Upper lobe of right lung (tissue), 1 donor: Measurements from ENCODE around the gene SYNE3. TPM values are rescaled to one million over a fixed set of nuclear protein-coding genes. Genes with fewer than 3 reads are reported as not detected.

Experiments used
- ATAC-seq: fragments of 200-7000 bp; cut with Tn5 transposase; one replicate; pipeline ENCODE4 v1.9.1; 2020; ENCODE audit warnings: mild to moderate bottlenecking, moderate library complexity
- DNase-seq: peaks from one replicate; pipeline ENCODE4 v3.0.0-alpha.2; 2020
- H3K27ac ChIP-seq: fragments of 200-600 bp; one replicate; pipeline ENCODE4 v1.8.0; 2022
- H3K27me3 ChIP-seq: fragments of 200-600 bp; one replicate; pipeline ENCODE4 v1.8.0; 2022; ENCODE audit warnings: mild to moderate bottlenecking
- H3K36me3 ChIP-seq: fragments of 200-600 bp; one replicate; pipeline ENCODE4 v1.8.0; 2022
- H3K4me1 ChIP-seq: fragments of 200-600 bp; one replicate; pipeline ENCODE4 v1.8.0; 2022
- H3K4me3 ChIP-seq: fragments of 200-600 bp; one replicate; pipeline ENCODE4 v1.8.0; 2022; ENCODE audit warnings: mild to moderate bottlenecking
- H3K9me3 ChIP-seq: fragments of 200-600 bp; one replicate; pipeline ENCODE4 v1.8.0; 2022
- CTCF ChIP-seq: fragments of 200-600 bp; IDR thresholded peaks from one replicate; pipeline ENCODE4 v1.8.0; 2022; ENCODE audit warnings: antibody characterized with exemption
- intact Hi-C: fragments of 100-400 bp; cut with DNase I; formaldehyde crosslinking; loops from one replicate; pipeline ENCODE4 v1.11.0; 2022
- total RNA-seq: library from RNA; stranded (reverse); fragmentation: NEBNext Ultra II Directional; extraction: Animal tissue kit (Norgen Biotek cat#: 25700); gene quantifications from one replicate; pipeline ENCODE4 v1.2.1, GENCODE V29; 2021
- donor health status: DM: no; HTN: yes; CAD: no; lungs with severe emphysema.

Gene SYNE3
- total RNA-seq, 1 donor from 2014 or later: 19.3 TPM

DNA sequence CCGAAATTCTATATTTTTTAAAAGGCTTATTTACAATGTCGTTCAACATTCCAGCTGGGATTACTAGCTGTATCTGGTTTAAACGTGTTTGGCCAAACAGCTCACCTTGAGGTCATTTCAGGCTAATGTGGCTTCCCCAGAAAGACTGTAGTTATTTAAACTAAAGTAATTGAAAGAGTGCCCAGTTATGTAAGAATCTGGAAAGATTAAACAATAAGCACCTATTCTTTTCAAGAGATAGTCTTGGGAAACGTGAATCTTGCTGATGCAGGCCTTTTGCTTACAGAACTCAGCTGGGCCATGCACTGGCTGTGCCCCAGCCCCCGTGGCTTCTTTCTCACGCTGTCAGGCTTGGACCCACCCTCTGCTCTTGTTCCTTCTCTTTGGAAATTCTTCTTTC is 42.8 kb upstream of the SYNE3 start:
- no peak overlapping the region for H3K27ac ChIP-seq
- TF ChIP-seq CTCF: no peak
- peak; percentile 18 for DNase-seq
- H3K9me3 ChIP-seq: no peaks in the 10 kb centered on the region
- H3K36me3 ChIP-seq: no peaks in the 10 kb centered on the region
- intact Hi-C loops: no loop called here
- no peak overlapping the region for H3K4me3 ChIP-seq
- no peak for ATAC-seq
- no peaks in the 10 kb centered on the region for H3K4me1 ChIP-seq
- no peaks in the 10 kb centered on the region for H3K27me3 ChIP-seq

DNA sequence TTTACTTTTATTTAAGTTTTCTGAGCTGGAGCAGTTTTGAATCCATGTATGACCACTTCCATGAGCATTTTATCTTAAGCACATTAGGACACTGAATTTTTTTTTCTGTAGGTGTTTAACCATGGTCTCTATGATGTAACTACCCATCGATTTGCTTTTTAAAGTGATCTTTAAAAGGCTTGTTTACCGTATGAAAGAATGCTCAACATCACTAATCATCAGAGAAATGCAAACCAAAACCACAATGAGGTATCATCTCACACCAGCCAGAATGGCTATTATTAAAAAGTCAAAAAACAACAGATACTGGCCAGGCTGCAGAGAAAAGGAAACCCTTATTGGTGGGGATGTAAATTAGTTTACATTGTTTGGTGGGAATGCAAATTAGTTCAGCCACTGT is 41.4 kb upstream of the SYNE3 start:
- Histone ChIP-seq H3K9me3 (no peaks in the 10 kb centered on the region), H3K36me3 (no peaks in the 10 kb centered on the region), H3K4me3 (no peak overlapping the region), H3K27me3 (no peaks in the 10 kb centered on the region), H3K27ac (no peak overlapping the region), H3K4me1 (no peaks in the 10 kb centered on the region)
- intact Hi-C loops: no loop called here
- no peak for DNase-seq
- no peak for ATAC-seq
- no peak for TF ChIP-seq CTCF

DNA sequence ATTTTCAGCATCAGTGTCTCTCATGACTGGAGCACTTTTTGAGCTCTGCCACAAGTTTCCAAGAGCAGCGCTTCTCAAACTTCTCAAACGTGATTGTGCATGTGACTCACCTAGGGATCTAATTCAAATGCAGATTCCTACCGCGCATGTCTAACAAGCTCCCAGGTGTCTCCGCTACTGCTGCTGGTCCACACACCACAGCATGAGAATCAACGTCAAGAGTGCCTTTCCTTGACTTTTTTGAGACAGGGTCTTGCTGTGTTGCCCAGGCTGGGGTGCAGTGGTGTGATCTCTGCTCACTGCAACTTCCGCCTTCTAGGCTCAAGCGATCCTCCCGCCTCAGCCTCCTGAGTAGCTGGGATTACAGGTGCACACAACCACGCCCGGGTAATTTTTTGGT is 40.8 kb upstream of the SYNE3 start:
- H3K36me3 ChIP-seq: no peaks in the 10 kb centered on the region
- TF ChIP-seq CTCF: no peak
- no peaks in the 10 kb centered on the region for H3K4me1 ChIP-seq
- H3K27me3 ChIP-seq: no peaks in the 10 kb centered on the region
- no peak for ATAC-seq
- no peak overlapping the region for H3K27ac ChIP-seq
- DNase-seq: peak; percentile 29
- H3K4me3 ChIP-seq: no peak overlapping the region
- intact Hi-C loops: no loop called here
- H3K9me3 ChIP-seq: no peaks in the 10 kb centered on the region

- Histone ChIP-seq H3K4me1 (no peaks in the 10 kb centered on the region), H3K4me3 (no peak overlapping the region), H3K9me3 (no peaks in the 10 kb centered on the region), H3K27me3 (no peaks in the 10 kb centered on the region), H3K36me3 (no peaks in the 10 kb centered on the region), H3K27ac (no peak overlapping the region)
- DNase-seq (peak; percentile 32), ATAC-seq (no peak)
- TF ChIP-seq CTCF: no peak
- intact Hi-C loops: no loop called here
These were observed 38.6 kb upstream of the SYNE3 start for GRCh38 chr14:95555053-95555452.

DNA sequence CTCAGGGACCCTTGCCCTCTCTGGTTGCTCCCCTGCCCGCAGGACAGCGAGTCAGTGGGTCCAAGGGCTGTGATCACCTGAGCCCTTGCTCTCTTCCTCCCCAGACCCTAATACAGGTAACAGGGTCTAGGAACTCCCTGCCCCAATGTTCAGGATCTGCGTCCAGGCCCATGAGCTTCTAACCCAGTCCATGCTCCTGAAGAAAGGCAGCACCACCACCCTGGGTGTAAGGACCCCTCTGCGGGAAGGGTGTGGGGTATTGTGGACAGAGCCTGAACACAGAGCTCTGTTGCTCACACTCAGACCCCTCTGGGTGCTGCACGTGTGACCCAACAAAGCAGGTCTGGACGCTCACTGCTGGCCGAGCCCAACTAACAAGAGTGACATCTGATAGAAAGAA is 36.7 kb upstream of the SYNE3 start:
- Histone ChIP-seq H3K4me3 (no peak overlapping the region), H3K36me3 (no peaks in the 10 kb centered on the region), H3K4me1 (no peaks in the 10 kb centered on the region), H3K27ac (no peak overlapping the region), H3K9me3 (no peaks in the 10 kb centered on the region), H3K27me3 (no peaks in the 10 kb centered on the region)
- no peak for TF ChIP-seq CTCF
- intact Hi-C loops: no loop called here
- ATAC-seq: peak; percentile 12
- peak; percentile 28 for DNase-seq

DNA sequence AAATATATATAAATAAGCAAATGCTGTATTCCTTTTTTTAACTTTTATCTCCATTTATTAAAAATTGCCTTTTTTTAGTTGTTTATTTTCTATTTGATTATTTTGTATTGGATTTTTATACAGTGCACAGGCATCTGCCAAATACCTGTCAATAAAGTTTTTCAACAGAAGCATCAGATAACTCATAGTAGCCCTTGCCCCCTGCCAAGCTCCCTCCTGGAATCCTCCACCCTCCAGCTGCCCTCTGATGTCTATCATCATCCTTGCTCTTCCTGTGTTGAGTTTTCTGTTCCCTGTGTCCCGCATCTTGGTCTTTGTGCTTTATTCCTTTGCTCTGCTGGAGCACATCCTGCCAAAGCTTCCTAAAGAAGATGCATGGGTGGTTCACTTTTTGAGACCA is 35.0 kb upstream of the SYNE3 start:
- intact Hi-C loops: no loop called here
- ATAC-seq: no peak
- Histone ChIP-seq H3K9me3 (no peaks in the 10 kb centered on the region), H3K4me3 (no peak overlapping the region), H3K4me1 (no peaks in the 10 kb centered on the region), H3K36me3 (no peaks in the 10 kb centered on the region), H3K27ac (no peak overlapping the region), H3K27me3 (no peaks in the 10 kb centered on the region)
- TF ChIP-seq CTCF: no peak
- no peak for DNase-seq
